ENCODE measurements around the gene LMTK3. TPM values are rescaled to one million over a fixed set of nuclear protein-coding genes. Genes with fewer than 3 reads are reported as not detected.

The LMTK3 gene, protein sequence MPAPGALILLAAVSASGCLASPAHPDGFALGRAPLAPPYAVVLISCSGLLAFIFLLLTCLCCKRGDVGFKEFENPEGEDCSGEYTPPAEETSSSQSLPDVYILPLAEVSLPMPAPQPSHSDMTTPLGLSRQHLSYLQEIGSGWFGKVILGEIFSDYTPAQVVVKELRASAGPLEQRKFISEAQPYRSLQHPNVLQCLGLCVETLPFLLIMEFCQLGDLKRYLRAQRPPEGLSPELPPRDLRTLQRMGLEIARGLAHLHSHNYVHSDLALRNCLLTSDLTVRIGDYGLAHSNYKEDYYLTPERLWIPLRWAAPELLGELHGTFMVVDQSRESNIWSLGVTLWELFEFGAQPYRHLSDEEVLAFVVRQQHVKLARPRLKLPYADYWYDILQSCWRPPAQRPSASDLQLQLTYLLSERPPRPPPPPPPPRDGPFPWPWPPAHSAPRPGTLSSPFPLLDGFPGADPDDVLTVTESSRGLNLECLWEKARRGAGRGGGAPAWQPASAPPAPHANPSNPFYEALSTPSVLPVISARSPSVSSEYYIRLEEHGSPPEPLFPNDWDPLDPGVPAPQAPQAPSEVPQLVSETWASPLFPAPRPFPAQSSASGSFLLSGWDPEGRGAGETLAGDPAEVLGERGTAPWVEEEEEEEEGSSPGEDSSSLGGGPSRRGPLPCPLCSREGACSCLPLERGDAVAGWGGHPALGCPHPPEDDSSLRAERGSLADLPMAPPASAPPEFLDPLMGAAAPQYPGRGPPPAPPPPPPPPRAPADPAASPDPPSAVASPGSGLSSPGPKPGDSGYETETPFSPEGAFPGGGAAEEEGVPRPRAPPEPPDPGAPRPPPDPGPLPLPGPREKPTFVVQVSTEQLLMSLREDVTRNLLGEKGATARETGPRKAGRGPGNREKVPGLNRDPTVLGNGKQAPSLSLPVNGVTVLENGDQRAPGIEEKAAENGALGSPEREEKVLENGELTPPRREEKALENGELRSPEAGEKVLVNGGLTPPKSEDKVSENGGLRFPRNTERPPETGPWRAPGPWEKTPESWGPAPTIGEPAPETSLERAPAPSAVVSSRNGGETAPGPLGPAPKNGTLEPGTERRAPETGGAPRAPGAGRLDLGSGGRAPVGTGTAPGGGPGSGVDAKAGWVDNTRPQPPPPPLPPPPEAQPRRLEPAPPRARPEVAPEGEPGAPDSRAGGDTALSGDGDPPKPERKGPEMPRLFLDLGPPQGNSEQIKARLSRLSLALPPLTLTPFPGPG (N-terminal part only)
- total RNA-seq, result under 0.01 and 0.13 TPM in 2 replicates

GRCh38 chr19:48511800-48512503, at the start of gene LMTK3:
Gene LMTK3 (minus strand): TSS chr19:48511835. CDS start chr19:48511576, 259 bp downstream.
- DNase-seq (ENCODE audit: low read depth in 2 of 2), result no peak

DNA sequence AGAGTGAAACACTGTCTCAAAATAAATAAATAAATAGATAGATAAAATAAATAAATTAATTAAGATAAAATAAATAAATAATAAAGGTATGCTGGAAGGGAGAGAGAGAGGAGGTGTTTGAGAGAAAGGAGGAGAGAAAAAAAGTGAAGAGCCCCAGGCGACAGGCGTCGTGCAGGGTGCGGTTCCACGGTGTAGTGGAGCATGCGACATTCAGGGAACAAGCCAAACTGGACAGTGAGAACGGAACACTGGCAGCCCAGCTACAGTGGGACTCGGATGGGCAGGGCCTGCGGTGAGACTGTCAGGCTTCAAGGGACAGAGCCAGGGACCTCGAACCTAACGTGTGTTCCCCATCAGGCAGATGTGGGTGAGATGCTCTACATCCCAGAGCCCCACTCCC, 49.8 kb upstream of the LMTK3 start:
- DNase-seq (ENCODE audit: low read depth in 2 of 2), result no peak

DNA sequence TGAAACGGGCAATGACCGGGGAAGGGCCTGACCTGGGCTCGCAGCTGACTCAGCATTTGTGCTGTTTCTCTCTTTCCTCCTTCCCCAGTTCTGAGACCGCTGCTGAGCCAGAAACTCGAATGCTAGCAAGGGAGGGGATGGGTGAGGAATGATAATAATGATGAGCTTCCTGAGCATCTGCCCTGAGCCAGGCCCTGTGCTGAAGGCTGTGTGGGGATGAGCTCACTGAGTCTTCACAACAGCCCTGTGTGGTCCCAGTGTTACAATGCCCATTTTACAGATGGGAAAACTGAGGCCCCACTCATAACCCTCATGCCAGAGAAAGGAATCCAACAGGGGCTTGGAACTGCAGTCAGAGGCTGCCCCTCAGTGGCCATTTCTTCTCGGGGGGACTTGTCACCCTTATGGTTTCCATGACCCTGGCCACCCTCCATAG, 48.5 kb upstream of the LMTK3 start:
- DNase-seq (ENCODE audit: low read depth in 2 of 2), result peak in 1 of 2 donors; percentile 24

DNA sequence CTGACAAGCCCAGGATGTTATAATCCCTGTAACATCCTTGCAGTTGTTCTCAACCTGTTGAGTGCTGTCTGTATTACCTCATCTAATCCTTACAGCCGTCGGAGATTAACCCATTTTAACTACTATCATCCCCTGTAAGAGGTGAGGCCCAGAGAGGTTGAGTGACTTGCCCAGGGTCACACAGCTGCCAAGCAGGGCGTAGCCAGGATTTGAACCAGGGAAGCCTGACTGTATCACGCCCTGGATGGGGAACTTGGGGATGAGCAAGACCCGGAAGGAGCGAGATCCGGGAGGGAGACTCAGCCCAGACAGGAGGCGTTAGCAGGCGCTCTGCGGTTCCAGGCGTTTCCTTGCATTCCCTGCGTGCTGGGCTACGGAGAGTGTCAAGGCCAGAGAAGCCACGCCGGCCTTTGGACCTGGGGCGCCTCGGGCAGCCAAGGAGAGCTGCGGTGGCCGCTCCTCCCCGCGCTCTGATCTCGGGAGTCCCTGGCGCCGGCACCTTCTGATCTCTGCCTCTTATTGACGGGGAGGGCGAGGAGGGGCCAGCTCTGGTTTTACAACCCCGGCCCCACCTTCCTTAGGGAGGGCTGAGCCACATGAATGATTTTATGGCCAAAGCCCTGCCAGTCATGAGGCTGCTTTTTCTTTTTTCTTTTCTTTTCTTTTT, 46.5 kb upstream of the LMTK3 start:
- peak in 1 of 2 donors; percentile 39 for DNase-seq (ENCODE audit: low read depth in 2 of 2)

DNA sequence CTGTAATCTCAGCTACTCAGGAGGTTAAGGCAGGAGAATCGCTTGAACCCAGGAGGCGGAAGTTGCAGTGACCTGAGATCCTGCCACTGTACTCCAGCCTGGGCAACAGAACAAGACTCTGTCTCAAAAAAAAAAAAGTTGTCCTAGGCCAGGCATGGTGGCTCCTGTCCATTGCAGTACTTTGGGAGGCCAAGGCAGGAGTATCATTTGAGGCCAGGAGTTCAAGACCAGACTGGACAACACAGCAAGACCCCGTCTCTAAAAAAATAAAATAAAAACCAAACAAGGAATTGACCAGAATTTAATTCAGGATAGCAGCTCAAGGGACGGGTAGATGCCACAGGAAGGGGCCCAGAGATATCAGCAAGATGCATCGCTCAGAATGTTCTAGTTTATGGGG, 45.2 kb upstream of the LMTK3 start:
- DNase-seq (ENCODE audit: low read depth in 2 of 2), result no peak

DNA sequence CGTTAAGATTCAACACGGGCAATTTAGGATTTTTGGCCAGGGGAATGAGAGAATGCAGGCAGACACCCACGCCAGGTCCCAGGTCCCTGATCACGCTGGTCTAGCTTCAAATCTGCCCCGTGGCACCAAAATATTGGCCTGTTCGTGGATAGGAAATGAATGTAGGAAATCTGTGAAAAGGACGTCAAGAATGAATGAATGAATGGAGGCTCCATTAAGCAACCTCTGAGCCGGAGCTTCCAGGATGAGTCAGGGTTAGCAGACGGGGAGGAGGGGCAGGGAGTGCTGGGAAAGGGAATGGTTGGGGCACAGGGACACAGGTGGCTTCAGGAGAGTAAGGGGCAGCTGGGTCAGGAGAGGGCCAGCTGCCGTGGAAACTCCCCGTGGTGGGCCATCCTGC, 44.5 kb upstream of the LMTK3 start:
- peak; percentile 50 to 77 for DNase-seq (ENCODE audit: low read depth in 2 of 2)

- DNase-seq (ENCODE audit: low read depth in 2 of 2), result no peak
Measured at GRCh38 chr19:48554385-48555091, 42.9 kb upstream of the LMTK3 start.

GRCh38 chr19:48553676-48554384, 42.2 kb upstream of the LMTK3 start:
- peak in 1 of 2 donors; percentile 25 for DNase-seq (ENCODE audit: low read depth in 2 of 2)

- no peak for DNase-seq (ENCODE audit: low read depth in 2 of 2)
Measured at GRCh38 chr19:48552406-48553322, 41.0 kb upstream of the LMTK3 start.

DNA sequence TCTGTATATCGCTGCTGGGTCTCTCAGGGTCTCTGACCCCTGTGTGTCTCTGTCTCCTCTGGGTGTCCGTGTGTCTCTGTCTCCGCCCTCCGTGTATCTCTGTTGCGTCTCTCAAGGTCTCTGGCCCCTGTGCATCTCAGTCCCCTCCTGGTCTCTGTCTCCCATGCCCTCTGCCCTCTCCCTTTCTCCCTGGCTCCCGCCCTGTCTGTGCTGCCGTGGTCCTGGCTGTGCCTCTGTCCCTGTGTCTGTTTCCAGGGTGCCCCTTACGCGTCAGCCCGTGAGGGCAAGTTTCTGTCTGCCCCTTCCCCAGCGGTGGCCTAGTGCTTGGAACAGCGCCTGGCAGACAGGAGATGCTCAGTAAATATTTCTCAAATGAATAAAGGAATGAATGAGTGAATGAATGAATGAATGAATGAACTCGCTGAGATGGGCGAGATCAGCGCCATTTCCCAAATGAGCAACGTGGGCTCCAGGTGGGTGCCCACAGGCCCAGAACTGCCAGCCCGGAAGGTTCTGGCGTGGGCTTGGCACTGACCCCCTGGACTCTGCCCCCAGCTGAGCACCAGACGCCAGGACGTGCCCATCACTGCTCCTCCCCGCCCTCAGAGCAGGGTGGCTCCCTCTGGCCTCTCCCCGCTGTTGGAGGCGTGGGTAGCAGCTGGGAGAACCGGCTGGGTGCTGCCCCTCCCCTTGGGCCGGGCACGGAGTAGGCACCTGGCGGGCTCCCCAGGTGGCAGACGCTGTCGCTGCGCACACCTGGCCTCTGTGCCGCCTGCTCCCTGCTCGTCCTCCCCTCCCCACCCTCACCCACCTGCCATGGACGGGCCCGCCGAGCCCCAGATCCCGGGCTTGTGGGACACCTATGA, 40.0 kb upstream of the LMTK3 start, which contains the start of gene SULT2B1:
Gene SULT2B1 (plus strand): TSS at position 736 of the 866 bp plus-strand sequence. CDS start 81 bp downstream, at position 817.
- DNase-seq (ENCODE audit: low read depth in 2 of 2), result no peak

DNA sequence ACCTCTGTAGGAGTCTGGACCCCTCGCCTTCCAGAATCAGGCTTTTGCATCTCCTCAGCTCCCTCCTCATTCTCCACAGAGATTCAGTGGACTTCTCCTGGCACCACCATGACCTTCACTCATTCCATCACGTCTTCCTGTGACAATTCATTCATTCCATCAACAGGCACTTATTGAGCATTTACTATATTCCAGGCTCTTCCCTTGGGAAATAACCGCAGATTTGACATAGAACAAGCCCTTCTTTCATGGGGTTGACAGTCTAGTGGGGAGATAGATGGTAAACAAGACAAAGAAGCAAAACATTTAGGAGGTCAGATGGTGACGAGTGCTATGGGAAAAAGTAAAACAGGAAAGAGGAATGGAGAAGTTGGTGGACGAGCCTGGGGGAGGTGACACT, 37.7 kb upstream of the LMTK3 start:
- no peak for DNase-seq (ENCODE audit: low read depth in 2 of 2)

GRCh38 chr19:48548253-48548911, 36.7 kb upstream of the LMTK3 start:
- no peak for DNase-seq (ENCODE audit: low read depth in 2 of 2)

GRCh38 chr19:48547722-48548121, 36.1 kb upstream of the LMTK3 start:
- no peak for DNase-seq (ENCODE audit: low read depth in 2 of 2)

DNA sequence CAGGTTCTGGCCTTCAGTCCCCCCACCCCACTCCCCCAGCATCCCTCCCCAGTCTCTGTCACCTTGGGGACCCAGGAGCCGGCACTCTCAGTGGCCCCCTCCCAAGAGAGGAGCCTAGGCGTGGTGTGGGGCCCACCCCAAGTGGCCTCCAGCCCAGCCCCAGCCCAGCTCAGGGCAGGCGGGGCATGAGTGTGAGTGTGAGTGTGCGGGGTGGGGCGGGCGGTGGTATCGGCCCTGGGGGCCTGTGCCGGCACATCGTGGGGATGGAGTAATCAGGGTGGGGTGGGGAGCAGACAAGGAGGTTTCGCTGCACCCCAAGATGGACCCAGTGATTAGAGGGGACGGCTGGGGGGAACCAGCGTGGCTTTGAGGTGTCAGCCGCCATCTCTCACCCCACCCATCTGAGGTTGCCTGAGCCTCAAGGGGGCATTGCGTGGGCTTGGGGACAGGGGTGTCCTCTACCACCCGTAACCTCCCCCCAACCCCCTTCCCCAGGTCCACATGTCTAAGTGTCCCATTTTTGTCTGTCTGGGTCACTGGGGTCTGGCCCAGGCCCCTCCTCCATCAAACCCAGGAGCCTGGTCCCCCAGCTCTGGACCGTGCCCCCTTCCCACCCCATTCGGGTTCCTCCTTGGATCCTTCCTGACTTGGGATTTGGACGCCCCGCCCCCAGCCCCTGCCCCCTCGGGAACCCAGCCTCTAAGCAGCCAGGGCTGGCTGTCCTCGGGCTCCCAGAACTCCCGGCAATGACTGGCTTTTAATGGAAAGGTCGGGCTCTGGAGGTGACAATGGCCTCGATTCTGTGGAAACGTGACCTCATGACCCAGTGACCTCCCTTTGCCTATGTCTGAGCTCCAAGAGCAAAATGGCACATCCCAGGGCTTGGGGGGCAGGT, 33.5 kb upstream of the LMTK3 start:
- DNase-seq (ENCODE audit: low read depth in 2 of 2), result no peak

- peak; percentile 51 to 79 for DNase-seq (ENCODE audit: low read depth in 2 of 2)
Measured at GRCh38 chr19:48543121-48543710, 31.6 kb upstream of the LMTK3 start.

Data from dermis microvascular lymphatic vessel endothelial cell (primary cell).